ENCODE measurements around the gene LAMB3.

GRCh38 chr1:209614906-209615305 is 37.3 kb downstream of the LAMB3 start:
- TF ChIP-seq, protein P1, sequence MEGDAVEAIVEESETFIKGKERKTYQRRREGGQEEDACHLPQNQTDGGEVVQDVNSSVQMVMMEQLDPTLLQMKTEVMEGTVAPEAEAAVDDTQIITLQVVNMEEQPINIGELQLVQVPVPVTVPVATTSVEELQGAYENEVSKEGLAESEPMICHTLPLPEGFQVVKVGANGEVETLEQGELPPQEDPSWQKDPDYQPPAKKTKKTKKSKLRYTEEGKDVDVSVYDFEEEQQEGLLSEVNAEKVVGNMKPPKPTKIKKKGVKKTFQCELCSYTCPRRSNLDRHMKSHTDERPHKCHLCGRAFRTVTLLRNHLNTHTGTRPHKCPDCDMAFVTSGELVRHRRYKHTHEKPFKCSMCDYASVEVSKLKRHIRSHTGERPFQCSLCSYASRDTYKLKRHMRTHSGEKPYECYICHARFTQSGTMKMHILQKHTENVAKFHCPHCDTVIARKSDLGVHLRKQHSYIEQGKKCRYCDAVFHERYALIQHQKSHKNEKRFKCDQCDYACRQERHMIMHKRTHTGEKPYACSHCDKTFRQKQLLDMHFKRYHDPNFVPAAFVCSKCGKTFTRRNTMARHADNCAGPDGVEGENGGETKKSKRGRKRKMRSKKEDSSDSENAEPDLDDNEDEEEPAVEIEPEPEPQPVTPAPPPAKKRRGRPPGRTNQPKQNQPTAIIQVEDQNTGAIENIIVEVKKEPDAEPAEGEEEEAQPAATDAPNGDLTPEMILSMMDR (conservative IDR thresholded peaks at IDR 0.05) = no peak
- no peak for TF ChIP-seq EZH2 (IDR thresholded peaks at IDR 0.05; ENCODE audit: low read depth)

Measured in PC-9 (cell line).